Omental fat pad (tissue), 4 donors: ENCODE measurements around the gene ROBO1. TPM values are rescaled to one million over a fixed set of nuclear protein-coding genes. Genes with fewer than 3 reads are reported as not detected.

Experiments used
- ATAC-seq: fragments of 150-250 bp; one replicate; pipeline ENCODE4 v1.9.1; 2016; ENCODE audit warnings: mild to moderate bottlenecking, moderate library complexity; ENCODE audit not compliant: low FRiP score
- DNase-seq: peaks from one replicate; pipeline ENCODE4 v3.0.0-alpha.2; 2019; ENCODE audit warnings: low spot score
- CTCF ChIP-seq, 3 donors: fragments of 450-650 bp; IDR thresholded peaks; one replicate each; pipeline ENCODE4 v1.5.1; 2016 to 2017; ENCODE audit warnings: antibody characterized with exemption in 3 of 3, mild to moderate bottlenecking in 3 of 3, moderate library complexity in 2 of 3
- total RNA-seq, 4 donors: library from RNA; depleted of rRNA; stranded (reverse); fragments of >200 nt; gene quantifications; one replicate each; pipeline ENCODE4 v1.1.0, GENCODE V29; 2016

The ROBO1 gene
- total RNA-seq, 4 donors from 2014 or later, result 13.7 to 34.2 (median 21.0) TPM

GRCh38 chr3:78969483-78969882 is 798.3 kb downstream of the ROBO1 start:
- no peak for DNase-seq
- TF ChIP-seq CTCF (IDR thresholded peaks at IDR 0.05), result no peak
- no peak for ATAC-seq

- ATAC-seq, result no peak
- DNase-seq, result no peak
- no peak for TF ChIP-seq CTCF (IDR thresholded peaks at IDR 0.05)
Measured at GRCh38 chr3:78967061-78967460, 800.7 kb downstream of the ROBO1 start.

DNA sequence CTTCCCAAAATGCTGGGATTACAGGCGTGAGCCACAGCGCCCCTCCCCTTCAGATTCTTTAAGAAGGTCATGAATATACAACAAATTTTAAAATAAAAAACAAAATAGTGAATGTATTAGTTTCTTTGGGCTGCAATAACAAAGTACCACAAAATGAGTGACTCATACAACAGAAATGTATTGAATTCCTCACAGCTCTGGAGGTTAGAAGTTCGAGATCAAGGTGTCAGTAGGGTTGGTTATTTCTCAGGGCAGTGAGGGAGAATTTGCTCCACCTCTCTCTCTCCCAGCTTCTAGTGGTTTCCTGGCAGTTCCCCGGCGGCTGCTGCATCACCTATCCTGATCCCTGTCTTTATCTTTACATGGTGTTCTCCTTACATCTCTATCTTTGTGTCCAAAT is 804.0 kb downstream of the ROBO1 start:
- TF ChIP-seq CTCF (IDR thresholded peaks at IDR 0.05), result no peak
- no peak for ATAC-seq
- no peak for DNase-seq

DNA sequence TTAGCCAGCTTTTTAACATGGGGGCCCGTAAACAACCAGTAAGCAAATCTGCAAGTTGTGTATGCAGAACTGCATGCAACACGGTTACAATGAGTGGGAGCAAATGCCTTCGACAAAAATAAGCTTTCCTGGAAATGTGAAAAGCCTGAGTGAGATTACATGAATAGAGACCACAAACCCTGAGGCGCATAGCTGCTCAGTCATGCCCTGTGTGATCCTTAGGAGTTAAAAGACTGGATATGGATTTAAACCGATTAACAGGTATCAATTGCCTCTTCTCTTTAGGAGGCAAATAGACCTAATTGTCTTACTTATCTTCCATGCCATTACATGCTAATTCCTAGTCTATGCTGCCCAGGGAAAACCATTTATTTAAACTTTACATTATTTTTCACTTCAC is 810.3 kb downstream of the ROBO1 start:
- no peak for ATAC-seq
- no peak for TF ChIP-seq CTCF (IDR thresholded peaks at IDR 0.05)
- no peak for DNase-seq

GRCh38 chr3:78951342-78951945 is 816.4 kb downstream of the ROBO1 start:
- ATAC-seq (no peak), DNase-seq (no peak)
- TF ChIP-seq CTCF (IDR thresholded peaks at IDR 0.05), result no peak

DNA sequence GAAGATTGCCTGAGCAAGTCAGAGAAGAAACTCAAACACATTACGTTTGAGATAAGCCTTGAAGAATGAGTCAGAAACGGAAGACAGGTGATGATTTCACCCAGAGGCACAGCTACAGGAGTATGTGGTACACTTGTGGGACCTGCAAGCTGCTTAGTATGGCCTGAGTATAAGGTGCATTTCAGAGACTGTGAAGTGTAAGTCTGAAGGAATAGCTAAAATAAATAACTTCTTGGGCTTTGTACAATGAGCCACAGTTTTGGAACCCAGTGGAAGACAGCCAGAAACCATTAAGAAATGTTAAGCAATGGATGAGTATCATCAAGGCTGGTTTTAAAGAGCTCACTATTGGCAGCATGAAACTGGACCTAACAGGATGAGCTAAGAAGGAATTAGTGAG is 826.2 kb downstream of the ROBO1 start:
- no peak for TF ChIP-seq CTCF (IDR thresholded peaks at IDR 0.05)
- ATAC-seq (no peak), DNase-seq (no peak)

DNA sequence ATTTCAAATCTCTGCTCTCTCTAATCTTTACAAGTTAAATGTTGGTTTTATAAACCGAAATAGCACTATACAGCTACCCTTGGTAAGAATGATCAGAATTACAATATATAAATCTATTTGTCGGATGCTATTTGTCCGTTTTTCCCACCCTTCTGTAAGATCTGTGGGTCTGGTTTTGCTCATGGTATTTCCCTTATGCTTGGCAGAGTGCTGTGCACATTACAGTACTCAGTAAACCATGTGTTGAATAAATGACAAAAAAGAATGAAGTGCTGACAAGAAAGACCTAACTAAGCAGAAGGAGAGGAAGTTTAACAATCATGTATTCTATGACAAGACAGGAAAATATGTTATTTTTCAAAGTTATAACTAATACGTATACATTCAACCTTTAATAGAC is 827.2 kb downstream of the ROBO1 start:
- no peak for ATAC-seq
- TF ChIP-seq CTCF (IDR thresholded peaks at IDR 0.05), result no peak
- no peak for DNase-seq
